Cortex of kidney (tissue), 1 donor: ENCODE measurements around the gene SLC25A21.

Source experiments
- DNase-seq: peaks from one replicate; lab custom pipeline; 2025; lab: John Stamatoyannopoulos, UW

The SLC25A21 gene

GRCh38 chr14:37045340-37046061 is 126.9 kb downstream of the SLC25A21 start:
- DNase-seq = no peak

DNA sequence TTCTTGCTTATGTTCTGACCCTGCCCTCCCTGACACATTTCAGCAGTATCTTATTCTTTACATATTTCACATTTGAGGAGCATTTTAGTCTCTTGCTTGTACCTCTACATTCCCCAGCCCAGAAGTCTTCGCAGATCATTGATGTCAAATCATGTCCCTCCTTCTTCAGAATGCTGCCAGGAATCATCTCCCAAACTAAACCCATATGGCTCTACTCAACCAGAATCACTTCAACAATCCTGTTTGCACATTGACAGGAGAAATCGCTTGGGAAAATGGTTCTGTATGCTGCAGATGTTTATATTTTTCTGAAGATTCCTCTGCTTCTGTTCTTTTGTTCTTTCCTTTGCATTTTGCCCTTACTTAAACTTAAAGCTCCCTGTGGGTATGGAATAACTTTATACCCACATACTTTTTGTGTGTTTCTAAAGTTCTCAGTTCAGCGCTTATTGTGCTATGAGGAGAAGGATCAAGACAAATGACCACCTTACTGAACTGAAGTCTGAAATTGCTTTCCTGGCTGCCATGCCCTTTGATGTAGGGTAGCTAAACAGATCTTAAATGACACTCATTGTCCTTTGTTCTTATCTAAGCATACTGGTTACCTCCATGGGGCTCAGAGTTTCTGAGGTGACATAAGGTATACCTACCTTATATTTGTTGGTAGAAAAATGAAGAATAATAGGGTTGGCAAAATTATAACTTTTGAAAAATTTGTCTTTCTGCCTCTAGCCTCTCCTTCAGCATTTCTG is 134.6 kb downstream of the SLC25A21 start:
- DNase-seq = no peak

DNA sequence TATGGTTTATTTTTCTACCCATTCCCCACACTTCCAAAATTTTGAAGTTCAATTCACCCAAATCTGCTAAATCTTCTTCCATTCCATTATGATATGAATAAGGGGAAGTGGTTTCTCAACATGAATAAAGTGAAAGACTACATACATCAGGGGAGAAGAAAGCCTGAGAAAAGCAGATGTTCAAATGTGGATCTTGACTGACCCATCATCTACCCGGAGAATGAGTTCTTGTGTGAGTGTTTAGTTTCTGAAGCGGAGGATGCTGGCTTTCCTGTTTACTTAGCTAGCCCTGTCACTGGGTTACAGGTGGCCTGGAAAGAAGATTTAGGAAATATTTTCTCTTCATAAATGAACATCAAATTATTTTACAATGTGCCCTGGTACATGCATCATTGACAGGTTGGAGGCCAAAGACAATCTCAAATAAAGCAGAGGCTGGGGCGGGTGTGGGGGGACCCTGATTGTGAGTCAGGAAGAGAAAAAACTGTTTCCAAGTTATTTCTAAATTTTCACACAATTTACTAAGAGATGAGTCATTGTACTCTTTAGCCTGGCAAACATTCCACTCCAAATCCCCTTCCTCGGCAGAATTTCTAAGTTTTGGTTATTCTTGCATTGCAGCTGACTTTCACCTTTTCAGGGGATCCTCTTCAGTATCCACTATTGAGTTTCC is 135.6 kb downstream of the SLC25A21 start:
- no peak for DNase-seq

- DNase-seq = no peak
These were observed 137.0 kb downstream of the SLC25A21 start for GRCh38 chr14:37035401-37035800.

DNA sequence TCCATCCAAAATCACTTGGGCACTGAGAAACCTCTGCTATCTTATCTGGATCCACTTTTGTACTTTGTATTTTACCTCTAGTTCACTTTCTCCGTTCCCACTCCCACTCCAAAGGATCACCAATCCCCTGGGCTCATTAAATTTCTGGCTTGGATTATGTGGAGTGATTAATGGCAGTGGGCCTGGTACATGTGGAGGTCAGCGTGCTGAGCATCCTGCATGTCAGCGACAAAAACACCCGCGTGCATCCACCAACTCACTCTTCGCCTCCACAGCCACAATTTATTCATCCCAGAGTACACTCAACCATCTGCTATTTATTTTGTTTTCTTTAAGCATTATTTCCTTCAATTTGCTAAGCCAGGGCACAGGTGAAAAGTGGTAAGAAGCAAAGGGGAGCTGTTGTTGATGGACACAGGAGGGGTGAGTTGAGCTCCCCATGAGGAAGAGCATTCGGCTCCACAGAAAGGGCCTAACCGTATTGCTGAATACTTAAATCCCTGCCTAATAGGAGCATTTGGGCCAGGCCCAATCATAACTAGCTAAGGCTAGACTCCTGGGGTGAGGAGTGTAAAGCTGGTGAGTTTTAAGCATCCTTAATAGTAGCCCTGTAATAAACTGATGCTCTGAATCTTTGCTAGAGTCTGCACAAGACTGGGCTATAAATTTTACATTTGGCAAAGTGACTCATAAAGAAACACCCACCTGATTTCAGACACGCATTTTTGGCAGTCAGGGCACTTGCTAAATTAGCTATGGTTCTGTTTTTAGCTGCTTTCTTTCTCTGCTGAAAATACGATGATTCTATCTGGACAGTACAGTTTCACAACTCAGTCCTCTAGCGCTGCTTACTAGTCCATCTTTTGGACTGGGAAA is 137.8 kb downstream of the SLC25A21 start:
- DNase-seq = no peak

DNA sequence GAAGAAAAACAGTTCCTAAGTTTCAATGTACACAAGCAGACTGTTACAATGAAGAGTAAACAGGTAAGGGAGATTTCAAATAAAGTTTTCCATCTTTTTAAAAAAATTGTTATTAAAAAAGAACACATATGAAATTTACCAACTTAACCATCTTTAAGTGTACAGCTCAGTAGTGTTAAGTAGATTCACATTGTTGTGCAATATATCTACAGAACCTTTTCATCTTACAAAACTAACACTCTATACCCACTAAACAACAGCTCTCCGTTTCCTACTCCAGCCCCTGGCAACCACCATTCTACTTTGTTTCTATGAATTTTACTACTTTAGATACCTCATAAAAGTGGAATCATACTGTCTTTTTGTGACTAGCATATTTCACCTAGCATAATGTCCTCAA is 139.5 kb downstream of the SLC25A21 start:
- no peak for DNase-seq

DNA sequence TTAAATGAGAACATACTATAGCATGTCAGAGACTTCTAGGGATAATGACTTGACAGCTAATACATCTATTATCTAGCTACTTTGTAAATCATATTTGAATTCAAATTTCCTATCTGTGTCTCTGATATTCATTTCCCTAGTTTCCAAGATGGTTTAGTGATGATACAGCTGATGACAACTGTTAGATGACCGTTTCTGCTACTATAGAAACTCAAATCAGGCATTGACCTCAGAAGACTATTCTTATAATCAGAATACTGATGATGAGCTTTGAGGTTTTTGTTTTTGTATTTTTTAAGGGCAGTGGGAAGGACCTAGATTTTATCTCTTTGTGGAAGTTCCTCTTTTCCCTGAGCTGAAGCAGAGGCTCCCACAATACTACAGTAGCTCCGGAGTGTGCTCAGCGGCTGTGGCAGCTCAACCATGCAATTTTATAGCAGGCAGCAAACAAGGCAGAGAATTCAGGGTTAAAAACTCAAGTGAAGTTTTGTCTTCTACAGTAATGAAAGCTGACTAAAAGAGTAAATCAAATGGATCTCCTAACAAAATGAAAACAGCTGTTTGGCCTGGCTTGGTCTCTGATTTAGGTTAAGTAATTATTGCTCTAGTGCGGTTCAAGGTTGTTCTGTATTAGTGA is 145.1 kb downstream of the SLC25A21 start:
- no peak for DNase-seq

GRCh38 chr14:37023875-37024565 is 148.4 kb downstream of the SLC25A21 start:
- DNase-seq = no peak

GRCh38 chr14:37021390-37021789 is 151.0 kb downstream of the SLC25A21 start:
- no peak for DNase-seq

DNA sequence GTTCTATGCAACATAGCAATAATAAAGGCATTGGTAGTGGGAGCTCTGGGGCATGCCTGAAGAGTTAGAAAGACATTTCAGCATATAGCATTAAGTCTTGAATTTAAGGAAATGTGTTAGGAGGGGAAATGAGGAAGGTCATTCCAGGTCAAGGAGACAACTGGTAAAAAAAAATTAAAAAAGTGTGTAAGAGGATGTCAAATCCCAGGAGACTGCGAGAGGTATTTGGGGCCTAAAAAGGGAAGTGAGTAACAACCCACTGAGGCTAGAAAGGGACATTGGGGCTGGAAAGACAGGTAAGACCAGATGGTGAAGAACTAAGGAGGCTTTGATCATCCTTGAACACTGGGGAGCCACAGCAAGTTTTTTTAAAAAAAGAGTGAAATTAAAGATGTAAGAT is 152.9 kb downstream of the SLC25A21 start:
- DNase-seq = no peak

- DNase-seq = no peak
These were observed 153.7 kb downstream of the SLC25A21 start for GRCh38 chr14:37018571-37019240.

GRCh38 chr14:37013078-37013477 is 159.3 kb downstream of the SLC25A21 start:
- no peak for DNase-seq

- no peak for DNase-seq
These were observed 173.7 kb downstream of the SLC25A21 start for GRCh38 chr14:36998686-36999085.

- DNase-seq = no peak
These were observed 174.6 kb downstream of the SLC25A21 start for GRCh38 chr14:36997843-36998242.

- no peak for DNase-seq
These were observed 175.4 kb downstream of the SLC25A21 start for GRCh38 chr14:36996857-36997590.

DNA sequence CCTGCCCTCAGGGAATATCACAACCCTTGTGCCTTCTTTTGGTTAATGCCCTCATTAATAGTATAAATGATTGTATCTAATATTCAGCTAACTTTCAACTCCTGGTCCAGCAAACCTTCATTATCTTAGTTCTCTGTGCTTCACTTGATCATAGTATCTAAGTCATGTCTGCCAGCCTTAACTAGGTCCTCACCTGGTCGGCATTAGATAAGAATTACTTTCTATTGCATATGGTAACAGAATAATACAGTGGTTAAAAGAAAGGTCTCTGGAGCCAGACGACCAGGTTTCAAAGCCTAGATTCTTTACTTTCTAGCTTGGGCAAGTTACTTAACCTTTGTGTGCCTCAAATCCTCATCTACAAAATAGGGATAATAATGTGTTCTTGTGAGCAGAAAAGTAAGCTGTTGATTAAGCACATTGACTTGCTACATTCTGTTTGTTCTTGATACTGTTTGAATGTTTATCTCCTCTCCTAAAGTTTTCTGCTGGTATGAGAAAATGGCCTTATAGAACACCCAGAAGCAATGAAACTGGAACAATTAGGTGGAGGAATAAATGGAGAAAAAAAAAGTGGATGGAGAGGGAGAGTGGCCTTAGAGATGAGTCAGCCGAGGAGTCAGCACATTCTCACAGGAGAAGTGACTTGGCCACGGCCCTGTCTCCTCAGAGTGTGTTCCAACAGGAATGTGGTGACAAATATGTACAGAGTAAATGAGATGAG is 176.1 kb downstream of the SLC25A21 start:
- DNase-seq = no peak

GRCh38 chr14:36989806-36990205 is 182.6 kb downstream of the SLC25A21 start:
- DNase-seq = no peak

DNA sequence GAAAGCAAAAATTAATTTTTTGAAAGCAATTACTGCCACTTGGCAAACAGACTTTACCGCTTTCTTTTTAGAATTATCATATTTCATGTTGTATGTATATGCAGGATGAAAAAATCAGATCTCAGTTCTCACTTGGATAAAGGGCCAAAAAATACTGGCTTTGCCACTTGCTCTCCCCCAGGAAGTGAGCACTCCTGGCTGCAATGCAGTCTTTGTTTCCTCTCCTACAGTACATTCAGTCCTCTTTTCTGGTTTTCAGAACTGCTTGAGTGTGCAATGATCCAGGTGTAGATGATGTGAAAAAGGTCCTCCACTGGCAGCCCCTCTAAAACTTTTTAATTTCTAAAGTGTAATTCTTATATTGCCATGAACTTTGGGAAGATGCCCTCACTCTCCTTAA is 183.4 kb downstream of the SLC25A21 start:
- DNase-seq = no peak

DNA sequence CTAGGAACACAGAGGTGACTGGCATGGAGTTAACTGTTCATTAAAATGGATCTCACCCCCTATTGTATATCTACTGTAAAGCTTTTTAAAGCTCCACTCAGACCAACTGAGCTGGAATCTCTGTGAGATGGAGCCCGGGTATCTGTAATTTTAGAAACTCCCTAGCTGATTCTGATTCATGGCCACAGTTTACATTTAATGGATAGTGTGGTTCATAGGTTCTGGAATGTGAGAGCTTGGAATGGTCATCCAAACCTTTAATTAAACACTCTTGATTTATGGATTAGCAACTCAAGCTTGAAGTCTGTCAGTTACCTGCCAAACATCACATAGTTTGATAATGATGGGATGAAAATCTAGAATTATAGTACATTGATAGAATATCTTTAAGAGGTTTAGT is 183.8 kb downstream of the SLC25A21 start:
- DNase-seq = no peak
